GM12878 (cell line): Measurements from ENCODE around the gene ARL15. TPM values are rescaled to one million over a fixed set of nuclear protein-coding genes. Genes with fewer than 3 reads are reported as not detected.

Experiments
- ATAC-seq: fragments of 200-7000 bp; cut with Tn5 transposase; 3 replicates; pipeline ENCODE4 v1.9.1; 2020; ENCODE audit warnings: mild to moderate bottlenecking, moderate library complexity
- BruUV-seq: library from RNA; stranded (reverse); fragments of 400-500 nt; replicated peaks from 2 replicates; lab custom pipeline; 2021; lab: Mats Ljungman, UMichigan
- CTCF ChIA-PET: fragments of 300-600 bp; sonication (Branson Sonifier 250); formaldehyde crosslinking; extraction: SDS; loops from one replicate; lab custom pipeline; 2021; ENCODE audit warnings: inconsistent platforms; lab: Yijun Ruan, JAX
- POLR2A ChIA-PET: fragments of 350-600 bp; formaldehyde crosslinking; extraction: SDS; loops from one replicate; lab custom pipeline; 2021; ENCODE audit warnings: inconsistent platforms; lab: Charles Lee
- RAD21 ChIA-PET: fragments of 300-600 bp; sonication (Branson Sonifier 250); formaldehyde crosslinking; loops from one replicate; lab custom pipeline; 2023; ENCODE audit warnings: antibody characterized with exemption; ENCODE audit not compliant: unreplicated experiment; lab: Charles Lee
- SMC1A ChIA-PET: fragments of 300-600 bp; sonication (Branson Sonifier 250); formaldehyde crosslinking; loops from one replicate; lab custom pipeline; 2023; ENCODE audit not compliant: unreplicated experiment, uncharacterized antibody; lab: Charles Lee
- DNase-seq: peaks from one replicate; pipeline ENCODE4 v3.0.0-alpha.2; 2011; ENCODE audit warnings: low read depth, low spot score
- FAIRE-seq: peaks from 3 replicates; lab custom pipeline; 2011; peaks lifted over from hg19 to GRCh38; lab: Jason Lieb, UNC
- H2AFZ ChIP-seq: 2 replicates; pipeline ENCODE4 v1.6.0; 2011; ENCODE audit warnings: low read depth, low read length, control low read depth; ENCODE audit not compliant: control insufficient read depth
- H3K27ac ChIP-seq: 2 replicates; pipeline ENCODE4 v1.5.1; 2011; ENCODE audit warnings: control low read depth; ENCODE audit not compliant: control insufficient read depth, insufficient read depth
- H3K27me3 ChIP-seq, 2 experiments: replicated peaks in 1 of 2; 2 replicates each; pipeline versions ENCODE4 v1.6.0 to v1.6.1; 2011; ENCODE audit warnings: low read length in 1 of 2; ENCODE audit not compliant: control insufficient read depth in 2 of 2, insufficient read depth in 2 of 2
- H3K36me3 ChIP-seq, 2 experiments: 2 replicates each; pipeline ENCODE4 v1.5.1; 2011; ENCODE audit warnings: low read length in 1 of 2; ENCODE audit not compliant: control insufficient read depth in 2 of 2, insufficient read depth in 2 of 2
- H3K4me1 ChIP-seq: 2 replicates; pipeline ENCODE4 v1.6.1; 2011; ENCODE audit warnings: mild to moderate bottlenecking, low read length, moderate library complexity, mixed read lengths; ENCODE audit not compliant: control insufficient read depth, insufficient read depth
- H3K4me2 ChIP-seq: 2 replicates; pipeline ENCODE4 v1.6.0; 2011; ENCODE audit warnings: control low read depth; ENCODE audit not compliant: control insufficient read depth, insufficient read depth
- H3K4me3 ChIP-seq: fragments of 200-600 bp; sonication (generic); 2 replicates; pipeline ENCODE4 v1.5.1; 2016
- H3K79me2 ChIP-seq: 2 replicates; pipeline ENCODE4 v1.6.0; 2011; ENCODE audit warnings: low read length; ENCODE audit not compliant: control insufficient read depth, insufficient read depth
- H3K9ac ChIP-seq: 2 replicates; pipeline ENCODE4 v1.8.0; 2011; ENCODE audit warnings: low read length, control low read depth, mixed read lengths; ENCODE audit not compliant: control insufficient read depth, insufficient read depth
- H3K9me3 ChIP-seq: replicated peaks from 3 replicates; pipeline ENCODE4 v1.5.1; 2011; ENCODE audit warnings: mild to moderate bottlenecking, low read length; ENCODE audit not compliant: control insufficient read depth, insufficient read depth
- H4K20me1 ChIP-seq: 2 replicates; pipeline ENCODE4 v1.6.0; 2011; ENCODE audit not compliant: control insufficient read depth, insufficient read depth
- CHD4 ChIP-seq: fragments of 200-600 bp; sonication (generic); IDR thresholded peaks from 2 replicates; pipeline ENCODE4 v1.6.1; 2016; ENCODE audit warnings: mild to moderate bottlenecking
- CREB1 ChIP-seq: IDR thresholded peaks from 2 replicates; pipeline ENCODE4 v1.6.1; 2012; ENCODE audit warnings: low read depth, mild to moderate bottlenecking, inconsistent platforms
- CTCF ChIP-seq, 3 experiments: IDR thresholded peaks in 2 of 3; conservative IDR thresholded peaks in 1 of 3; 2 replicates each; pipeline ENCODE4 v1.5.1; 2011; ENCODE audit warnings: low read depth in 3 of 3, low read length in 3 of 3, mild to moderate bottlenecking in 3 of 3, control low read depth in 2 of 3, moderate library complexity in 2 of 3, inconsistent platforms in 1 of 3, mixed read lengths in 1 of 3; ENCODE audit not compliant: control insufficient read depth in 2 of 3, insufficient read depth in 1 of 3; ENCODE audit errors: extremely low read depth in 1 of 3
- FOS ChIP-seq: IDR thresholded peaks from 3 replicates; pipeline ENCODE4 v1.6.1; 2011; ENCODE audit warnings: borderline replicate concordance; ENCODE audit not compliant: insufficient read length; ENCODE audit errors: extremely low read depth
- GATAD2B ChIP-seq: fragments of 450-650 bp; conservative IDR thresholded peaks from 2 replicates; pipeline ENCODE4 v1.6.1; 2017; ENCODE audit warnings: low read depth, mild to moderate bottlenecking, moderate library complexity
- MAX ChIP-seq: IDR thresholded peaks from 2 replicates; pipeline ENCODE4 v1.6.1; 2012; ENCODE audit warnings: low read depth, low read length, improper control_type of control experiment
- MEF2B ChIP-seq: fragments of 450-650 bp; IDR thresholded peaks from 2 replicates; pipeline ENCODE4 v1.6.1; 2018; ENCODE audit warnings: mild to moderate bottlenecking, moderate library complexity; ENCODE audit not compliant: partially characterized antibody, poor library complexity, severe bottlenecking
- MTA3 ChIP-seq: IDR thresholded peaks from 2 replicates; pipeline ENCODE4 v1.6.1; 2012; ENCODE audit warnings: low read length, inconsistent platforms, borderline replicate concordance
- RAD21 ChIP-seq: IDR thresholded peaks from 2 replicates; pipeline ENCODE4 v1.6.1; 2011; ENCODE audit warnings: mild to moderate bottlenecking, low read depth, low read length, moderate library complexity; ENCODE audit not compliant: insufficient read depth
- SMC3 ChIP-seq: IDR thresholded peaks from 2 replicates; pipeline ENCODE4 v1.6.1; 2011; ENCODE audit warnings: low read length, improper control_type of control experiment, borderline replicate concordance
- TCF12 ChIP-seq: IDR thresholded peaks from 2 replicates; pipeline ENCODE4 v1.6.1; 2011; ENCODE audit warnings: low read depth, mild to moderate bottlenecking, low read length
- USF2 ChIP-seq: IDR thresholded peaks from 2 replicates; pipeline ENCODE4 v1.6.1; 2011; ENCODE audit warnings: low read depth, low read length, improper control_type of control experiment, borderline replicate concordance
- YY1 ChIP-seq: IDR thresholded peaks from 2 replicates; pipeline ENCODE4 v1.6.1; 2011; ENCODE audit warnings: low read depth, mild to moderate bottlenecking, low read length
- ZBTB11 ChIP-seq: fragments of 450-650 bp; formaldehyde crosslinking; IDR thresholded peaks from 2 replicates; pipeline ENCODE4 v1.5.0; 2022; ENCODE audit warnings: mild to moderate bottlenecking, missing genetic modification characterization
- WGBS: methylation state at CpG from one replicate; pipeline ENCODE4 v1.1.6; 2016; ENCODE audit warnings: low lambda C conversion rate; ENCODE audit not compliant: insufficient replicate concordance, insufficient coverage; ENCODE audit errors: missing lambda C conversion rate; 5-methylcytosine and 5-hydroxymethylcytosine counted together
- in situ Hi-C: fragments of 300-500 bp; cut with MboI; formaldehyde crosslinking; loops from 9 replicates; pipeline ENCODE4 v1.14.3; 2018; ENCODE audit warnings: mixed read lengths
- intact Hi-C: fragments of 100-400 bp; cut with micrococcal nuclease; formaldehyde crosslinking; loops from one replicate; pipeline ENCODE4 v1.14.2; 2022; ENCODE audit not compliant: unreplicated experiment
- polyA plus RNA-seq, 11 experiments: library from polyadenylated mRNA; depleted of rRNA in 4 of 11; unstranded in 6 of 11; stranded (reverse) in 5 of 11; fragments of >200 nt; fragmentation: Nextera tagmentation in 4 of 11; fragmentation: Illumina TruSeq in 1 of 11; extraction: Ambion mirVana in 4 of 11; extraction: Trizol in 1 of 11; gene quantifications; 1 replicate in 1 of 11; 2 replicates in 10 of 11; pipeline versions ENCODE4 v1.2.1 to v1.2.3, GENCODE V29; 2011 to 2016; ENCODE audit warnings: inconsistent platforms in 2 of 11, missing spikeins in 2 of 11, low read depth in 1 of 11
- total RNA-seq, 4 experiments: library from RNA; depleted of rRNA in 3 of 4; stranded (reverse); fragments of >200 nt in 3 of 4; fragmentation: Illumina TruSeq in 1 of 4; extraction: Trizol in 1 of 4; gene quantifications; 2 replicates each; pipeline versions ENCODE4 v1.2.1 to v1.2.3, GENCODE V29; 2013 to 2021

Gene ARL15
- total and polyA plus RNA-seq, 10 of the 15 experiments (the other 5 are each of a cell fraction or from before 2014, with no cell fraction given) = 3.6 to 11.0 (median 7.7) TPM

DNA sequence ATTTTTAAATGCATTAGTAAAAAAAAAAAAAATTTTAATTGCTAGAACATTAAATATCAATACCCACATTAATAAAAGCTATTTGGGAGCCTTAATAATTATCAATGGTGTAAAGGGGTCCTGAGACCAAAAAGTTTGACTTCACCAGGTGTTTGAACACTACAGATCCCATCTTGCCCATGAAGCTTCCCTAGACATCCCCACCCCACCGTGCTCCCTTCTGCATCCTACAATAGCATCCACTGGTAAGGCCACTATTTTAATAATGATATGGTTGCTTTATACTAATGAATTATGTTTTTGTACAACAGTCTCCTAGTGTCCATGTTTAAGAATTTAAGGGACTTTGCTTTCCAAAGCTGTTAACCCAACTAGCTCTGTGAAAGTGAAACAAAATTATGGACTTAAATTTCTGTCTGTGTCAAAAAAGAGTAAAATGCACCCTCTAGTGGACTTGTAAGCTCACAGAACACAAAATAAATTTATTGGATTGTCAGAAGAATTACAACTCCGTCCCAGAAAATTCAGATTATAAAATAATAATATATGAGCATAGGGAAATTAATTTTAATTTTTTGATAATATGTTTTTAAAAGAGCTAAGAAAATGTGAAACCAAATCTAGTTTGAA lies 76.0 kb downstream of the ARL15 start:
- ChIA-PET SMC1A (interaction anchor here (0.5 to 3.4 kb wide), 25 partner anchors 8 to 1068 kb away, joined by 3 to 24 read pairs (median 4); partner anchors contain the start of genes ARL15 and FST), POLR2A (interaction anchor here (0.5 to 1.5 kb wide), 2 partner anchors 15 to 76 kb away, joined by 3 to 5 read pairs; partner anchors contain the start of gene ARL15), CTCF (interaction anchor here (0.6 to 4.4 kb wide), 53 partner anchors 8 to 1285 kb away, joined by 3 to 38 read pairs (median 4); partner anchors contain the start of genes ARL15 and FST), RAD21 (interaction anchor here (0.6 to 1.9 kb wide), 27 partner anchors 9 to 1285 kb away, joined by 3 to 9 read pairs (median 4); partner anchors contain the start of gene ARL15)
- in situ Hi-C loops = loop anchor here (10.0 kb wide), 1 partner anchor 970 kb away; no protein-coding TSS in a partner anchor
- no peak overlapping the region for H3K9ac ChIP-seq
- no TSS peak for BruUV-seq
- intact Hi-C loops = loop anchor here (2.0 to 5.0 kb wide), 2 partner anchors 972 to 1064 kb away; no protein-coding TSS in a partner anchor
- no peak overlapping the region for H2AFZ ChIP-seq
- FAIRE-seq (peak; percentile 61), DNase-seq (no peak), ATAC-seq (peak; percentile 72)
- H3K4me1 ChIP-seq = no peaks in the 10 kb centered on the region
- H3K4me3 ChIP-seq = no peak overlapping the region
- TF ChIP-seq FOS = no peak
- no peak for TF ChIP-seq MAX
- no peak for TF ChIP-seq GATAD2B
- TF ChIP-seq RAD21 = peak; percentile 66
- no peak for TF ChIP-seq CHD4
- TF ChIP-seq ZBTB11 (CRISPR knock-in tag) = no peak
- TF ChIP-seq MEF2B = no peak
- TF ChIP-seq YY1 = no peak
- TF ChIP-seq SMC3 = peak; percentile 24; the same call in 1 of the 2 replicates
- TF ChIP-seq CREB1 = no peak
- no peak for TF ChIP-seq MTA3
- TF ChIP-seq USF2 = no peak
- TF ChIP-seq CTCF (IDR thresholded peaks at IDR 0.05 in 2 of 3, conservative IDR thresholded peaks at IDR 0.05 in 1 of 3; ENCODE audit: control insufficient read depth in 2 of 3, extremely low read depth in 1 of 3, insufficient read depth in 1 of 3, low read depth in 3 of 3, low read length in 3 of 3) = peak; percentile 26 to 50 (median 50); a peak in 5 of 6 replicates
- TF ChIP-seq TCF12 = no peak
- H3K36me3 ChIP-seq = no peaks in the 10 kb centered on the region
- H4K20me1 ChIP-seq = peaks cover 3% of the 10 kb centered on the region; the same call in 1 of the 2 replicates
- H3K4me2 ChIP-seq = no peak overlapping the region
- no peaks in the 10 kb centered on the region for H3K27me3 ChIP-seq
- no peaks in the 10 kb centered on the region for H3K9me3 ChIP-seq
- WGBS = 50% methylated on average over 2 of the region's 2 CpGs
- H3K27ac ChIP-seq = no peak overlapping the region
- no peaks in the 10 kb centered on the region for H3K79me2 ChIP-seq
